ENCODE measurements around the gene KLF12.

KLF12 gene

GRCh38 chr13:74136084-74136658 is 2.0 kb upstream of the KLF12 start:
- no peak; the same call in 1 of the 2 replicates for TF ChIP-seq ZBTB7A (IDR thresholded peaks at IDR 0.05; ENCODE audit: low read depth)
- no peak for TF ChIP-seq USF1 (IDR thresholded peaks at IDR 0.05)
- TF ChIP-seq YY1 (IDR thresholded peaks at IDR 0.05; ENCODE audit: low read depth): no peak
- no peak for TF ChIP-seq TEAD4 (IDR thresholded peaks at IDR 0.05)
- no peak for TF ChIP-seq CEBPB (IDR thresholded peaks at IDR 0.05)
- no peak for TF ChIP-seq CREB1 (IDR thresholded peaks at IDR 0.05; ENCODE audit: low read depth)
- no peak for TF ChIP-seq NFIC (IDR thresholded peaks at IDR 0.05)
- TF ChIP-seq TCF12 (IDR thresholded peaks at IDR 0.05; ENCODE audit: low read depth): no peak
- no peak for TF ChIP-seq TAF1 (IDR thresholded peaks at IDR 0.05; ENCODE audit: low read depth)
- TF ChIP-seq REST (IDR thresholded peaks at IDR 0.05; ENCODE audit: low read depth): no peak
- no peak for TF ChIP-seq EGR1 (IDR thresholded peaks at IDR 0.05)
- no peak for TF ChIP-seq FOXM1 (IDR thresholded peaks at IDR 0.05; ENCODE audit: borderline replicate concordance, low read depth)
- no peak for TF ChIP-seq RAD21 (IDR thresholded peaks at IDR 0.05; ENCODE audit: low read depth)
- no peak; the same call in 1 of the 2 replicates for TF ChIP-seq MAX (IDR thresholded peaks at IDR 0.05)
- TF ChIP-seq EP300 (IDR thresholded peaks at IDR 0.05; ENCODE audit: borderline replicate concordance): no peak

- TF ChIP-seq EP300 (IDR thresholded peaks at IDR 0.05; ENCODE audit: borderline replicate concordance): no peak; the same call in 1 of the 2 replicates
- peak; percentile 50 for TF ChIP-seq MAX (IDR thresholded peaks at IDR 0.05)
- no peak for TF ChIP-seq USF1 (IDR thresholded peaks at IDR 0.05)
- no peak for TF ChIP-seq EGR1 (IDR thresholded peaks at IDR 0.05)
- TF ChIP-seq ZBTB7A (IDR thresholded peaks at IDR 0.05; ENCODE audit: low read depth): peak; percentile 69; the same call in 1 of the 2 replicates
- TF ChIP-seq TAF1 (IDR thresholded peaks at IDR 0.05; ENCODE audit: low read depth): peak; percentile 41
- TF ChIP-seq NFIC (IDR thresholded peaks at IDR 0.05): no peak
Observed at GRCh38 chr13:74135326-74136083, 1.3 kb upstream of the KLF12 start.

- TF ChIP-seq ZBTB7A (IDR thresholded peaks at IDR 0.05; ENCODE audit: low read depth) (peak; percentile 79; the same call in 1 of the 2 replicates), CEBPB (IDR thresholded peaks at IDR 0.05) (no peak)
Observed at GRCh38 chr13:74134777-74135325, 647 bp upstream of the KLF12 start.

- TF ChIP-seq RAD21 (IDR thresholded peaks at IDR 0.05; ENCODE audit: low read depth) (no peak), MAX (IDR thresholded peaks at IDR 0.05) (peak; percentile 47; the same call in 1 of the 2 replicates), TCF12 (IDR thresholded peaks at IDR 0.05; ENCODE audit: low read depth) (peak; percentile 54), ZBTB7A (IDR thresholded peaks at IDR 0.05; ENCODE audit: low read depth) (peak; percentile 25; the same call in 1 of the 2 replicates), EP300 (IDR thresholded peaks at IDR 0.05; ENCODE audit: borderline replicate concordance) (peak; percentile 17; the same call in 1 of the 2 replicates), USF1 (IDR thresholded peaks at IDR 0.05) (peak; percentile 91), YY1 (IDR thresholded peaks at IDR 0.05; ENCODE audit: low read depth) (no peak)
Observed at GRCh38 chr13:74133657-74134201, 475 bp downstream of the KLF12 start.

GRCh38 chr13:74132776-74133656 is 1.2 kb downstream of the KLF12 start:
- TF ChIP-seq RAD21 (IDR thresholded peaks at IDR 0.05; ENCODE audit: low read depth) (no peak), EP300 (IDR thresholded peaks at IDR 0.05; ENCODE audit: borderline replicate concordance) (no peak), TEAD4 (IDR thresholded peaks at IDR 0.05) (no peak), ZBTB7A (IDR thresholded peaks at IDR 0.05; ENCODE audit: low read depth) (no peak; the same call in 1 of the 2 replicates), EGR1 (IDR thresholded peaks at IDR 0.05) (no peak), FOXM1 (IDR thresholded peaks at IDR 0.05; ENCODE audit: borderline replicate concordance, low read depth) (no peak), REST (IDR thresholded peaks at IDR 0.05; ENCODE audit: low read depth) (no peak), NFIC (IDR thresholded peaks at IDR 0.05) (no peak), TCF12 (IDR thresholded peaks at IDR 0.05; ENCODE audit: low read depth) (no peak), CREB1 (IDR thresholded peaks at IDR 0.05; ENCODE audit: low read depth) (no peak), CEBPB (IDR thresholded peaks at IDR 0.05) (no peak), TAF1 (IDR thresholded peaks at IDR 0.05; ENCODE audit: low read depth) (no peak), YY1 (IDR thresholded peaks at IDR 0.05; ENCODE audit: low read depth) (no peak), MAX (IDR thresholded peaks at IDR 0.05) (no peak), USF1 (IDR thresholded peaks at IDR 0.05) (no peak)
